ENCODE data around the gene CDKN2AIP.

DNA sequence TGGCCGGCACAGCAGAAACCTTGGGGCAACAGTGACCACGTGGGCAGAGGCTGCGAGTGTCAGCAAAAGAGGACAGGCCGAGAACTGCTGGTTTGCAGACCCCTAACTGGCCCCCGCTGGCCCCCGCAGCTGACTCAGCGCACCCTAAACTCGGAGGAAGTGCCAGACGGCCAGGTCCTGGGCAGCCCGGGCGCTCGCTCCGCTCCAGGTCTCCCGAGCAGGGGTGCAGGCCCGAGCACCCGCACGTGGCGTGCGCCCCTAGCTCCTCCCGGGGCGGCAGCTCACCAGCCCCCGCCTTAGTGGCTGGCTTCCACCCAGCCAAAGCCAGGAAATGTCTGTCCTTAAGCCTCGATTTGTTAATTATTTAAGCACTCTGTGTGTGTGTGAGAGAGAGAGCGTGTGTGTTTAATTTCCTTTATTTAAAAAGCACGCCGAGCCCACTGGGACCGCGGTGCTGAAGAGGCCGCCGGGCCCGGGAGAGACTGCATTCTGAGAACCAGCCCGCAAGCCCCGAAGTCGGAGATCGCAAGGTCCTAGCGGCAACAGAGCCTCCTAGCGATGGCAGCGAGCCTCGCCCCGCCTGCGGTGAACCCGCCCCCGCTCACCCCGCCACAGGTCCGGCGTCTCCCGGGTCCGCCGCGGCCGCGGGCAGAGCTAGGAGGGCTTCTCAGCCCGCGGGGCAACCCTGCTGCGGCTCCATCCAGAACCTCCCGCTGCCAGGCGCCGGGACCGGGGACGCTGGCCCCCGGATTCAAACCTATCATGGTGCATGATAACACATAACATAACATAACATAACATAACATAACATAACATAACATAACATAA, 45.9 kb upstream of the CDKN2AIP start:
- no peak for TF ChIP-seq POLR2AphosphoS2 (conservative IDR thresholded peaks at IDR 0.05; ENCODE audit: low read length)
- peak; percentile 45 for TF ChIP-seq CTCF (IDR thresholded peaks at IDR 0.05)
- TF ChIP-seq POLR2A (IDR thresholded peaks at IDR 0.05; ENCODE audit: low read length), result no peak
- no peak for TF ChIP-seq MYC (IDR thresholded peaks at IDR 0.05; ENCODE audit: borderline replicate concordance, low read length)
- TF ChIP-seq REST (IDR thresholded peaks at IDR 0.05), result no peak
- no peak for TF ChIP-seq JUN (IDR thresholded peaks at IDR 0.05)
- 0 out of 3 replicates have a peak, but pooled peaks have one; percentile 32 for TF ChIP-seq SMC3 (IDR thresholded peaks at IDR 0.05)
- TF ChIP-seq CHD4 (IDR thresholded peaks at IDR 0.05; ENCODE audit: borderline replicate concordance), result no peak
- TF ChIP-seq RAD21 (conservative IDR thresholded peaks at IDR 0.05 in 1 of 2, IDR thresholded peaks at IDR 0.05 in 1 of 2), result peak; percentile 39 to 51; a peak in 4 of 5 replicates
- TF ChIP-seq, protein P1, sequence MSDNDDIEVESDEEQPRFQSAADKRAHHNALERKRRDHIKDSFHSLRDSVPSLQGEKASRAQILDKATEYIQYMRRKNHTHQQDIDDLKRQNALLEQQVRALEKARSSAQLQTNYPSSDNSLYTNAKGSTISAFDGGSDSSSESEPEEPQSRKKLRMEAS (IDR thresholded peaks at IDR 0.05), result peak; percentile 77
- no peak for TF ChIP-seq TP53 (CRISPR knock-in tag; IDR thresholded peaks at IDR 0.05)
